Measurements from ENCODE around the gene ME3.

ME3 gene

DNA sequence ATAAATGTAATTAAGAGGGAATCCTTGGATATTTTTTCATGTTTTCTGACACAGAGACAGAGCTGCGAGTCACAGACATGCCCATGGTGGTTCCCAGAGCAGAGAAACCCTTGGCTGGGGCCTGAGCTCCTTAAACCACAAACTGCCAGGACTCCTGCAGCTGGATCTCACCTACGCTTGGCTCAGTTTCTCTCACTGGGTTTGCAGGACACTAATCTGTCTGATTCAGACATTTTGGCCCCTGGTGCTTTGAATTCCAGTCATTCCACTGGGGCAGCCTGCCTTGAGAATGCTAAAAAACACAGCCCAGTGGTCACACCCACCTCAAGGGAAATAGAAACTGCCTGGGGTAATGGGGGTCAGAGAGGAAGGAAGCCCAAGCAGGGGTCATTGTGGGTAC lies 175.1 kb downstream of the ME3 start:
- peaks cover 6% of the 10 kb centered on the region for H3K27me3 Mint-ChIP-seq (ENCODE audit: low read depth, poor library complexity)
- no peak overlapping the region for H3K27ac Mint-ChIP-seq
- H3K4me3 Mint-ChIP-seq: no peak overlapping the region
- no peaks in the 10 kb centered on the region for H3K36me3 Mint-ChIP-seq (ENCODE audit: low read depth)
- TF ChIP-seq, protein P1, sequence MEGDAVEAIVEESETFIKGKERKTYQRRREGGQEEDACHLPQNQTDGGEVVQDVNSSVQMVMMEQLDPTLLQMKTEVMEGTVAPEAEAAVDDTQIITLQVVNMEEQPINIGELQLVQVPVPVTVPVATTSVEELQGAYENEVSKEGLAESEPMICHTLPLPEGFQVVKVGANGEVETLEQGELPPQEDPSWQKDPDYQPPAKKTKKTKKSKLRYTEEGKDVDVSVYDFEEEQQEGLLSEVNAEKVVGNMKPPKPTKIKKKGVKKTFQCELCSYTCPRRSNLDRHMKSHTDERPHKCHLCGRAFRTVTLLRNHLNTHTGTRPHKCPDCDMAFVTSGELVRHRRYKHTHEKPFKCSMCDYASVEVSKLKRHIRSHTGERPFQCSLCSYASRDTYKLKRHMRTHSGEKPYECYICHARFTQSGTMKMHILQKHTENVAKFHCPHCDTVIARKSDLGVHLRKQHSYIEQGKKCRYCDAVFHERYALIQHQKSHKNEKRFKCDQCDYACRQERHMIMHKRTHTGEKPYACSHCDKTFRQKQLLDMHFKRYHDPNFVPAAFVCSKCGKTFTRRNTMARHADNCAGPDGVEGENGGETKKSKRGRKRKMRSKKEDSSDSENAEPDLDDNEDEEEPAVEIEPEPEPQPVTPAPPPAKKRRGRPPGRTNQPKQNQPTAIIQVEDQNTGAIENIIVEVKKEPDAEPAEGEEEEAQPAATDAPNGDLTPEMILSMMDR (IDR thresholded peaks at IDR 0.05): no peak
- peaks cover 47% of the 10 kb centered on the region for H3K4me1 Mint-ChIP-seq
- DNase-seq: no peak
- H3K9me3 Mint-ChIP-seq: no peaks in the 10 kb centered on the region

DNA sequence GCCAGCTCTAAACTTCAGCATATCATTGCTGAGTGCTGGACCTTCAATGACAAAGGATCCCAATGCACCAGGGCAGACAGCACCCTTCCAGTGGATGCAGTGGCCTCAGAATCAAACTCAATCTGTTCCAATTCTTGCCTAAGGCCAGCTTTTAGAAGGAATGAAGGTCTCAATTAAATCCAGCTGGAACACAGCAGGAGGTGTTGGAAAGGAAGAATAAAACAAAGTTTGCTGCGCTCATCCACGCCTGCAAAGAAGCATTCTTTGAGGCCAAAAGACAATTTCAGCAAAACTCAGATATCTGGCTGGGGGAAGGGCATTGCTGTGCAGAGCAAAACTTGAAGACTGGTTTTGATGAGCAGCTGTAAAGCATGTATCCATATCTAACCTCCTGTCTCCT lies 177.1 kb downstream of the ME3 start:
- DNase-seq: no peak
- Mint-ChIP-seq H3K27me3 (ENCODE audit: low read depth, poor library complexity) (peaks cover 12% of the 10 kb centered on the region), H3K36me3 (ENCODE audit: low read depth) (no peaks in the 10 kb centered on the region), H3K4me1 (peaks cover 47% of the 10 kb centered on the region), H3K4me3 (no peak overlapping the region), H3K9me3 (no peaks in the 10 kb centered on the region), H3K27ac (no peak overlapping the region)
- TF ChIP-seq, protein P1 (IDR thresholded peaks at IDR 0.05): no peak

DNA sequence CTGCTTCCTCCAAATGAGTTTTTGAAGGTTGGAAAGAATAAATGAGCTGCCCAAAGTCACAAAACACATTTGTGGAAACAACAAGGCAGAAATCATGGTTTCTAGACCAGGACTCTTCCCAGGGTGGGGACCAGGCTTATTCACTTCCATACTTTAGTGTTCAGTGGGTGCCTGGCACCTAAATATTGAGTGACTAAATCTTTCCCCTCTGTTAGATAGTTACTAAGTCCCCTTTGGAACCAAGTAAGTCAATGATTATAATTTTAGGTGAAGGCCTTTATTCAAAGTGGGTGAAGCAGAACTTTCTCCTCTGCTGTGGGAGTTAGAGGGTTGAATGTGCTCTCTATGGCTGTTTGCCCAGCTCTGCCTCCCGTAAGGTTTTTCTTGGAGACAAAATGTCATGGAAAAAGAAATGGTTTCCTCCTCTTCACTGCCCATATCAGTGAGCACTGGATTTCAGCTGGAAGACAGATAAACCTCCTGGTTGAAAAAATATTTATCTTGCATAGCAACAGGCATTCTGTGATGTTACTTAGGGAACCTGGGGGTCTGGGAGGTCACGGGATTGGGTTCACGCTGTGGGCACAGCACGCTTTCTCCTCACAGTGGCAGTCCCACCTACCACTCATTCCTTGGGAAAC lies 179.9 kb downstream of the ME3 start:
- H3K9me3 Mint-ChIP-seq: no peaks in the 10 kb centered on the region
- H3K36me3 Mint-ChIP-seq (ENCODE audit: low read depth): no peaks in the 10 kb centered on the region
- H3K27me3 Mint-ChIP-seq (ENCODE audit: low read depth, poor library complexity): peaks cover 12% of the 10 kb centered on the region
- H3K4me3 Mint-ChIP-seq: no peak overlapping the region
- peak overlapping the region; percentile 20 for H3K27ac Mint-ChIP-seq
- H3K4me1 Mint-ChIP-seq: peaks cover 52% of the 10 kb centered on the region
- DNase-seq: no peak
- TF ChIP-seq, protein P1 (IDR thresholded peaks at IDR 0.05): no peak

DNA sequence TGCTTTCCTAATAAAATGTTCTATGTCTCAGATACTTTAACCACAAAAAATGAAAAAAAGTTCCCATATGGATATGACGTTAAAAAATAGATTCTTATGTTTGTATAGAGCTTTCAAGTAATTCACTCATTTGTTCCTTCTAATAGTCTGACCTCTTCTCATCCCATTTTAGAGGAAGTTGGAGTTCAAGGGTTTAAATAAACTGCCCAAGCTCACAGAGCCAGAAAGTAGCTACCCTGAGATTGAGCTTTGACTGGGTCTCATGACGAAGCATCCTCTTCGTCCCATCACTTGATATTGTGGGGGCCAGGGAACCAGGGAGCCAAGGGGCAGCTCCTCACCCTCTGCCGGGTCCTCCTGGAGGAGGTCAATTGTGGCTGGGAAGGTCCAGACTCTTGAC lies 181.4 kb downstream of the ME3 start:
- no peaks in the 10 kb centered on the region for H3K9me3 Mint-ChIP-seq

DNA sequence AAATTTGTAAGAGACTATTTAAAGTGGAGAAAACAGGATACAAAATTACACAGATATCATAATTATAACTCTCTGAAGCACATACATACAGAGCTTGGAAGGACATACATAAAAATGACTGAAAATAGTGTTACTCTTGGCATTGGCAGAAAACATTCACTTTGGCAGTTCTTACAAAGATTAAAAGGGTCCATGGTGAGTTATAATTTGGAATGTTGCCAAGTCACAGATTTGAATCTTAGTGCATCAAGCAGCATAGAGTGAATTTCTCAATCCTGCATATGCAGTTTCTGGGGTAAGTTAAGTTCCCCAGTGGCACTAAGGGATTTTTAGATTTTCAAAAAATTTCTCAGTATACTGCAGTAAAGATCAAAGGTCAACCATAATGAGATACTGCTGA lies 181.8 kb downstream of the ME3 start:
- no peaks in the 10 kb centered on the region for H3K9me3 Mint-ChIP-seq
- DNase-seq: no peak
- peaks cover 60% of the 10 kb centered on the region for H3K4me1 Mint-ChIP-seq
- H3K27me3 Mint-ChIP-seq (ENCODE audit: low read depth, poor library complexity): peaks cover 10% of the 10 kb centered on the region
- no peaks in the 10 kb centered on the region for H3K36me3 Mint-ChIP-seq (ENCODE audit: low read depth)
- TF ChIP-seq, protein P1 (IDR thresholded peaks at IDR 0.05): no peak
- H3K4me3 Mint-ChIP-seq: no peak overlapping the region
- H3K27ac Mint-ChIP-seq: no peak overlapping the region

More for the DNA sequence above, 181.4 kb downstream of the ME3 start:
- Mint-ChIP-seq H3K27me3 (ENCODE audit: low read depth, poor library complexity) (peaks cover 12% of the 10 kb centered on the region), H3K4me3 (no peak overlapping the region), H3K4me1 (peaks cover 60% of the 10 kb centered on the region), H3K27ac (no peak overlapping the region), H3K36me3 (ENCODE audit: low read depth) (no peaks in the 10 kb centered on the region)
- TF ChIP-seq, protein P1 (IDR thresholded peaks at IDR 0.05): no peak
- no peak for DNase-seq

DNA sequence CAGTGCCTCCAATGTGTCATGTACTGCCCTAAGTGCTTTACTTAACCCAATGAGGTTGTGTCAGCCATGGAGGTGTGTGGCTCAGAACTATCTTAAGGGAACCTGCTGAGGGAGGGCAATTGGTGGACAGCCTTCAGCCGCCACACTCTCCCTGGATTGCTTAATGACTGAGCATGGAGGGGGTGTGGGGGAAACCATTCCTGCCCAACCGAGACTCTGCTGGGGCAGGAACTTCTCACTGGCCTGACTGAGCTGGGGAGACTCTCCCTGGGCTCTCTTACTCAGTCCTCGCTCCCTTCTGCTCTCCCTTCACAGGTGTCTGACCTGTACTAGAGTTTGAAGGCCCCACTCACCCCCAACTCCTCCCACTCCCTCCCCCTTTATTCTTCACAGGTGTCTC lies 183.0 kb downstream of the ME3 start:
- peaks cover 57% of the 10 kb centered on the region for H3K4me1 Mint-ChIP-seq
- H3K36me3 Mint-ChIP-seq (ENCODE audit: low read depth): no peaks in the 10 kb centered on the region
- DNase-seq: no peak
- TF ChIP-seq, protein P1 (IDR thresholded peaks at IDR 0.05): no peak
- peaks cover 9% of the 10 kb centered on the region for H3K27me3 Mint-ChIP-seq (ENCODE audit: low read depth, poor library complexity)
- H3K27ac Mint-ChIP-seq: no peak overlapping the region
- no peaks in the 10 kb centered on the region for H3K9me3 Mint-ChIP-seq
- H3K4me3 Mint-ChIP-seq: no peak overlapping the region
